LoVo (cell line): ENCODE data around the gene PRKCI.
"Not testable (repeated sequence)": the region's sequence is repeated elsewhere in the genome, so short reads cannot be mapped to it uniquely, and the experiment has no call there.

Experiments used
- DNase-seq: peaks from one replicate; pipeline ENCODE4 v3.0.0-alpha.2; 2016; ENCODE audit warnings: low spot score

The PRKCI gene

GRCh38 chr3:170343859-170344258, 121.6 kb downstream of the PRKCI start:
- not testable (repeated sequence) for DNase-seq

- DNase-seq: no peak
These were observed 122.7 kb downstream of the PRKCI start for GRCh38 chr3:170344971-170345370.

- DNase-seq: no peak
These were observed 124.5 kb downstream of the PRKCI start for GRCh38 chr3:170346481-170347392.

GRCh38 chr3:170350515-170351413, 128.5 kb downstream of the PRKCI start:
- DNase-seq: no peak

- DNase-seq: no peak
These were observed 130.7 kb downstream of the PRKCI start for GRCh38 chr3:170352936-170353335.

GRCh38 chr3:170353485-170353884, 131.3 kb downstream of the PRKCI start:
- DNase-seq: no peak

- DNase-seq: no peak
These were observed 132.5 kb downstream of the PRKCI start for GRCh38 chr3:170354760-170355159.
